Measurements from ENCODE around the gene PLXNA4.

PLXNA4 gene

GRCh38 chr7:132516042-132516840 lies 60.0 kb downstream of the PLXNA4 start:
- no peak overlapping the region for H3K4me3 ChIP-seq (ENCODE audit: low read depth, low read length)
- TF ChIP-seq POLR2A (IDR thresholded peaks at IDR 0.05; ENCODE audit: extremely low read depth, insufficient read length) (no peak), MYC (IDR thresholded peaks at IDR 0.05; ENCODE audit: low read depth, low read length) (no peak)
- DNase-seq (ENCODE audit: low read depth): no peak

DNA sequence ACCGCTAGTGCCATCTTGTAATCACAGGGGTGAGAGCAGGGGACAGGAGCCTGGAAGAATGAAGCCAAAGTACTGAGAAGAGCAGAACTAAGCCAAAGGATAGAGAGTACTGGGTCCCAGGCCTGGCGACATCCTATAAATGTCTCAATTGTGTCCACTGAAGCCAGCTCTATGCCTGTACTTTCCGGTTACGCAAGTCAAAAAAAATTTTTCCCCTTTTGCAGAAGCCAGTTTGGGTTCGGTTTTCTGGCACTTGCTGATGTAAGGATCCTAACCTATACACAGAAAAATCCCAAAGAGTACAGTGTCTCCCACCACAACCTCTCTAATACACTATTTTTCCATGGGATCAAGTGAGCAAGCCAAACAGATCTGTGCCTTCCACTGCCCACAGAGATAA lies 61.1 kb downstream of the PLXNA4 start:
- H3K4me3 ChIP-seq (ENCODE audit: low read depth, low read length): no peak overlapping the region
- DNase-seq (ENCODE audit: low read depth): no peak
- TF ChIP-seq MYC (IDR thresholded peaks at IDR 0.05; ENCODE audit: low read depth, low read length): no peak
- TF ChIP-seq MAX (IDR thresholded peaks at IDR 0.05; ENCODE audit: low read depth, low read length): no peak
- no peak for TF ChIP-seq CTCF (IDR thresholded peaks at IDR 0.05; ENCODE audit: low read depth, low read length)
- TF ChIP-seq POLR2A (IDR thresholded peaks at IDR 0.05; ENCODE audit: extremely low read depth, insufficient read length): no peak

GRCh38 chr7:132514430-132514829 lies 61.8 kb downstream of the PLXNA4 start:
- no peak for DNase-seq (ENCODE audit: low read depth)
- no peak overlapping the region for H3K4me3 ChIP-seq (ENCODE audit: low read depth, low read length)
- TF ChIP-seq POLR2A (IDR thresholded peaks at IDR 0.05; ENCODE audit: extremely low read depth, insufficient read length) (no peak), MAX (IDR thresholded peaks at IDR 0.05; ENCODE audit: low read depth, low read length) (no peak), MYC (IDR thresholded peaks at IDR 0.05; ENCODE audit: low read depth, low read length) (no peak), CTCF (IDR thresholded peaks at IDR 0.05; ENCODE audit: low read depth, low read length) (no peak)

DNA sequence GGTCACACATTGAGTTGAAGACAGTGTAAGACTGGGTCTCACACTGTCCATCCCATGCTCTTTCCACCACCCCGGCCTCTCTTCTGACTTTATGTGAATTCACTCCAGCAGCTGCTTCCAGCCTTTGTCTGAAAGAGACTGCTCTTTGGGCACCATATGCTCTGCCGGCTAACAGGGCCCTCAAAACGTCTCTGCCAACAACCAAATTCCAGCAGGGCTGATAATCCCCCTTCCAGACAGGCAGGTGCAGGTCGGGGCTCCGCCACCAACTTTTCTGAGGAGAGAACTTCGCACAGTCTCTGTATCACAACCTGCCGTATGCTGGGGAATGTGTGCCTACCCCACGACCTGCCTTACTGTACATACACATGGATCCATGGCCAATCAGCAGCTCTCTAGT lies 64.3 kb downstream of the PLXNA4 start:
- H3K4me3 ChIP-seq (ENCODE audit: low read depth, low read length): no peak overlapping the region
- no peak for DNase-seq (ENCODE audit: low read depth)
- TF ChIP-seq MAX (IDR thresholded peaks at IDR 0.05; ENCODE audit: low read depth, low read length) (no peak), MYC (IDR thresholded peaks at IDR 0.05; ENCODE audit: low read depth, low read length) (no peak), POLR2A (IDR thresholded peaks at IDR 0.05; ENCODE audit: extremely low read depth, insufficient read length) (no peak), CTCF (IDR thresholded peaks at IDR 0.05; ENCODE audit: low read depth, low read length) (no peak)

DNA sequence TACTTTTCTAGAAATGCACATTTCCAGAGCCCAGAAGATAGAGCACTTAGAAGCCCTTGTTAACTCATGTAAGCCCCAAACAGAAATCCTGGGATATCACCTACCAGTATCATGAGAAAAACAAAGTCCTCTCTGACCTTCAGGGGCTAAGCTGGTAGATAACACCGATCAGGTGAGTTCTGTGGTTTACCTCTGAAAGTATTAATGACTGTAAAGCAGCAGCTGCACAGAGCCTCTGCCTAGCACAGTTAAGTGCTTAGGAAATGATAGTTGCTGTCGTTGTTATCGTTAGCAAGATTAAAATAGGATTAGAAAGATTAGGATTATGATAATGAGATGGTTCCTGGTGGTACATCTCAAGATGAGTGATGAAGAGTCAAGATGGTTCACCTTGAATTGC lies 64.9 kb downstream of the PLXNA4 start:
- H3K4me3 ChIP-seq (ENCODE audit: low read depth, low read length): no peak overlapping the region
- TF ChIP-seq MYC (IDR thresholded peaks at IDR 0.05; ENCODE audit: low read depth, low read length) (no peak), MAX (IDR thresholded peaks at IDR 0.05; ENCODE audit: low read depth, low read length) (no peak), CTCF (IDR thresholded peaks at IDR 0.05; ENCODE audit: low read depth, low read length) (no peak), POLR2A (IDR thresholded peaks at IDR 0.05; ENCODE audit: extremely low read depth, insufficient read length) (no peak)
- DNase-seq (ENCODE audit: low read depth): no peak

GRCh38 chr7:132509643-132510042 lies 66.6 kb downstream of the PLXNA4 start:
- no peak for DNase-seq (ENCODE audit: low read depth)
- no peak for TF ChIP-seq MYC (IDR thresholded peaks at IDR 0.05; ENCODE audit: low read depth, low read length)
- no peak for TF ChIP-seq POLR2A (IDR thresholded peaks at IDR 0.05; ENCODE audit: extremely low read depth, insufficient read length)
- no peak for TF ChIP-seq MAX (IDR thresholded peaks at IDR 0.05; ENCODE audit: low read depth, low read length)
- TF ChIP-seq CTCF (IDR thresholded peaks at IDR 0.05; ENCODE audit: low read depth, low read length): no peak
- H3K4me3 ChIP-seq (ENCODE audit: low read depth, low read length): no peak overlapping the region
